Endothelial cell of umbilical vein (primary cell): ENCODE measurements around the gene HOXA10. TPM values are rescaled to one million over a fixed set of nuclear protein-coding genes. Genes with fewer than 3 reads are reported as not detected.
A peak's percentile ranks its signal among the peaks of the same experiment; 100 is the strongest.

Experiments
- BruUV-seq: library from RNA; stranded (reverse); fragments of 400-500 nt; replicated peaks from 2 replicates; lab custom pipeline; 2021; lab: Mats Ljungman, UMichigan
- CTCF ChIA-PET: fragments of 300-600, 350-600 bp; sonication (Branson Sonifier 250); formaldehyde crosslinking; loops from one replicate; lab custom pipeline; 2021; ENCODE audit warnings: antibody characterized with exemption, inconsistent platforms; lab: Charles Lee
- POLR2A ChIA-PET: fragments of 300-600, 350-600 bp; sonication (Branson Sonifier 250); formaldehyde crosslinking; loops from one replicate; lab custom pipeline; 2021; ENCODE audit warnings: antibody characterized with exemption, inconsistent platforms; lab: Charles Lee
- DNase-seq: peaks from one replicate; pipeline ENCODE4 v3.0.0-alpha.2; 2011; ENCODE audit warnings: low read depth, low spot score
- FAIRE-seq: peaks from 2 replicates; lab custom pipeline; 2011; peaks lifted over from hg19 to GRCh38; lab: Jason Lieb, UNC
- H2AFZ ChIP-seq: 2 replicates; pipeline ENCODE4 v1.6.0; 2012; ENCODE audit warnings: low read depth, low read length, control low read depth, inconsistent platforms
- H3K27ac ChIP-seq: 2 replicates; pipeline ENCODE4 v1.5.1; 2011; ENCODE audit warnings: low read depth, mild to moderate bottlenecking, control low read depth, low read length, moderate library complexity; ENCODE audit not compliant: insufficient read depth
- H3K27me3 ChIP-seq, 2 experiments: 2 replicates each; pipeline versions ENCODE4 v1.6.0 to v1.6.1; 2011; ENCODE audit warnings: low read length in 2 of 2, mixed read lengths in 1 of 2; ENCODE audit not compliant: control insufficient read depth in 2 of 2, insufficient read depth in 2 of 2
- H3K36me3 ChIP-seq, 2 experiments: 2 replicates in 1 of 2; 3 replicates in 1 of 2; pipeline ENCODE4 v1.5.1; 2011; ENCODE audit warnings: low read length in 2 of 2, mild to moderate bottlenecking in 1 of 2, moderate library complexity in 1 of 2; ENCODE audit not compliant: control insufficient read depth in 2 of 2, insufficient read depth in 2 of 2; ENCODE audit errors: extremely low read depth in 1 of 2
- H3K4me1 ChIP-seq: 3 replicates; pipeline ENCODE4 v1.5.1; 2011; ENCODE audit warnings: mild to moderate bottlenecking, low read length; ENCODE audit not compliant: control insufficient read depth, insufficient read depth; ENCODE audit errors: extremely low read depth
- H3K4me2 ChIP-seq: 2 replicates; pipeline ENCODE4 v1.6.1; 2011; ENCODE audit warnings: low read length, control low read depth, mixed read lengths; ENCODE audit not compliant: insufficient read depth
- H3K4me3 ChIP-seq, 3 experiments: fragments of 200-600 bp in 1 of 3; sonication (generic), shearing (Covaris generic) in 1 of 3; replicated peaks in 1 of 3; 2 replicates each; pipeline ENCODE4 v1.5.1; 2011 to 2016; ENCODE audit warnings: control low read depth in 3 of 3, low read length in 3 of 3, mild to moderate bottlenecking in 2 of 3, inconsistent platforms in 1 of 3, low read depth in 1 of 3, moderate library complexity in 1 of 3; ENCODE audit not compliant: insufficient read depth in 1 of 3
- H3K79me2 ChIP-seq: 2 replicates; pipeline ENCODE4 v1.6.0; 2012; ENCODE audit warnings: low read length, inconsistent platforms; ENCODE audit not compliant: control insufficient read depth, insufficient read depth
- H3K9ac ChIP-seq: replicated peaks from 2 replicates; pipeline ENCODE3; 2011; ENCODE audit warnings: low read length, control low read depth; ENCODE audit not compliant: insufficient read depth; ENCODE audit errors: extremely low read depth
- H3K9me1 ChIP-seq: replicated peaks from 3 replicates; pipeline ENCODE4 v1.6.0; 2011; ENCODE audit warnings: mild to moderate bottlenecking, low read length; ENCODE audit not compliant: control insufficient read depth, insufficient read depth; ENCODE audit errors: extremely low read depth
- H3K9me3 ChIP-seq: replicated peaks from 2 replicates; pipeline ENCODE4 v1.5.1; 2012; ENCODE audit warnings: low read length, inconsistent platforms; ENCODE audit not compliant: control insufficient read depth, insufficient read depth
- H4K20me1 ChIP-seq: replicated peaks from 2 replicates; pipeline ENCODE3; 2011; ENCODE audit warnings: mild to moderate bottlenecking, low read length; ENCODE audit not compliant: control insufficient read depth, insufficient read depth; ENCODE audit errors: extremely low read depth
- CTCF ChIP-seq, 2 donors: IDR thresholded peaks; 1 replicate in 1 of 2; 2 replicates in 1 of 2; pipeline ENCODE4 v1.5.1; 2011; ENCODE audit warnings: low read length in 2 of 2, mild to moderate bottlenecking in 2 of 2, moderate library complexity in 2 of 2, control low read depth in 1 of 2, inconsistent platforms in 1 of 2, low read depth in 1 of 2; ENCODE audit not compliant: insufficient read depth in 1 of 2; ENCODE audit errors: extremely low read depth in 1 of 2
- EZH2 ChIP-seq: IDR thresholded peaks from 2 replicates; pipeline ENCODE4 v1.6.1; 2012; ENCODE audit warnings: borderline replicate concordance, low read depth, mild to moderate bottlenecking, moderate library complexity, low read length, inconsistent platforms; ENCODE audit not compliant: severe bottlenecking
- FOS ChIP-seq: IDR thresholded peaks from 2 replicates; pipeline ENCODE4 v1.6.1; 2011; ENCODE audit warnings: mild to moderate bottlenecking, low read length, moderate library complexity, borderline replicate concordance; ENCODE audit not compliant: insufficient read depth
- GATA2 ChIP-seq: IDR thresholded peaks from 2 replicates; pipeline ENCODE4 v1.7.0; 2011; ENCODE audit warnings: low read depth, mild to moderate bottlenecking, moderate library complexity, mixed read lengths, low read length; ENCODE audit not compliant: insufficient read length, insufficient read depth
- JUN ChIP-seq: IDR thresholded peaks from 2 replicates; pipeline ENCODE4 v1.6.1; 2011; ENCODE audit warnings: borderline replicate concordance, low read depth; ENCODE audit not compliant: insufficient read length, insufficient read depth
- MAX ChIP-seq: IDR thresholded peaks from 2 replicates; pipeline ENCODE4 v1.6.1; 2011; ENCODE audit not compliant: insufficient read depth, insufficient read length
- MYC ChIP-seq: IDR thresholded peaks from one replicate; pipeline ENCODE4 v1.6.1; 2011; ENCODE audit warnings: mild to moderate bottlenecking, low read depth, low read length
- POLR2A ChIP-seq: IDR thresholded peaks from 2 replicates; pipeline ENCODE4 v1.6.1; 2012; ENCODE audit warnings: low read depth, mild to moderate bottlenecking, control low read depth, low read length
- POLR2AphosphoS5 ChIP-seq: IDR thresholded peaks from 2 replicates; pipeline ENCODE4 v1.6.1; 2012; ENCODE audit warnings: low read depth, mild to moderate bottlenecking, control low read depth, low read length, moderate library complexity; ENCODE audit not compliant: insufficient read depth
- dilution Hi-C: fragments of 300-500 bp; cut with MboI; formaldehyde crosslinking; loops from one replicate; pipeline ENCODE4 v1.15.0; 2019; ENCODE audit warnings: low sequenced_read_pairs; ENCODE audit not compliant: extremely low pct_ligation_motif_present
- intact Hi-C: fragments of 100-400 bp; cut with micrococcal nuclease; formaldehyde crosslinking; loops from one replicate; pipeline ENCODE4 v1.10.0; 2022
- polyA plus RNA-seq, 4 experiments: library from polyadenylated mRNA; depleted of rRNA in 3 of 4; stranded (reverse) in 3 of 4; unstranded in 1 of 4; fragments of >200 nt; gene quantifications; 2 replicates each; pipeline versions ENCODE4 v1.2.1 to v1.2.3, GENCODE V29; 2011 to 2012; ENCODE audit warnings: missing spikeins in 1 of 4
- total RNA-seq: library from RNA; stranded (reverse); gene quantifications from 2 replicates; pipeline ENCODE4 v1.2.3, GENCODE V29; 2021

HOXA10 gene
- total and polyA plus RNA-seq, 2 donors (not counting 3 experiments of a cell fraction or from before 2014, with no cell fraction given), result 24.4 to 30.3 TPM

GRCh38 chr7:27157702-27158431 lies 16.3 kb downstream of the HOXA10 start:
- Histone ChIP-seq H3K4me2 (peak overlapping the region; percentile 74), H3K4me3 (peak overlapping the region in 2 of 3 experiments; percentile 11 to 32), H3K79me2 (peaks cover 78% of the 10 kb centered on the region), H3K9me3 (no peaks in the 10 kb centered on the region), H2AFZ (peak overlapping the region; percentile 17), H4K20me1 (no peaks in the 10 kb centered on the region), H3K36me3 (peaks cover 0 to 1% of the 10 kb centered on the region in 2 experiments), H3K9me1 (no peaks in the 10 kb centered on the region), H3K27me3 (no peaks in the 10 kb centered on the region), H3K9ac (peak overlapping the region; percentile 78), H3K4me1 (peaks cover 69% of the 10 kb centered on the region), H3K27ac (peak overlapping the region; percentile 69)
- CTCF ChIA-PET, result interaction anchor here (0.9 to 4.1 kb wide), 10 partner anchors 8 to 475 kb away, joined by 3 to 48 read pairs (median 6); partner anchors contain the start of genes HOXA10 and HOXA5
- dilution Hi-C loops (loop anchor here (25.0 kb wide), 1 partner anchor 971 kb away; no protein-coding TSS in a partner anchor), intact Hi-C loops (loop anchor here (2.0 to 5.0 kb wide), 2 partner anchors 957 to 1001 kb away; partner anchors contain the start of genes CBX3 and HNRNPA2B1)
- FAIRE-seq, result peak; percentile 78
- TF ChIP-seq POLR2A (no peak), CTCF (IDR thresholded peaks at IDR 0.05; ENCODE audit: extremely low read depth in 1 of 2, insufficient read depth in 1 of 2, low read depth in 1 of 2, low read length in 2 of 2) (no peak), FOS (no peak), POLR2AphosphoS5 (no peak), MYC (no peak), MAX (no peak), JUN (no peak), EZH2 (no peak), GATA2 (no peak)
- no peak for DNase-seq
- POLR2A ChIA-PET, result interaction anchor here (0.7 to 1.7 kb wide), 2 partner anchors 11 to 14 kb away, joined by 3 to 5 read pairs; partner anchors contain the start of gene HOXA5
- BruUV-seq, result no TSS peak
